ACC112 (cell line): ENCODE measurements around the gene CDH23.

ENCODE experiments used
- H2AFZ ChIP-seq: fragments of 200-600 bp; sonication (generic); one replicate; pipeline ENCODE4 v1.6.0; 2017; ENCODE audit warnings: antibody characterized with exemption, low read length; ENCODE audit not compliant: unreplicated experiment
- H3K27ac ChIP-seq: fragments of 200-600 bp; sonication (generic); 2 replicates; pipeline ENCODE4 v1.5.1; 2014; ENCODE audit warnings: low read depth, mild to moderate bottlenecking, antibody characterized with exemption, low read length, moderate library complexity
- H3K27me3 ChIP-seq: fragments of 200-600 bp; sonication (generic); 2 replicates; pipeline ENCODE4 v1.6.1; 2014; ENCODE audit warnings: mild to moderate bottlenecking, antibody characterized with exemption, low read length, moderate library complexity, mixed read lengths; ENCODE audit not compliant: insufficient read depth
- H3K36me3 ChIP-seq: fragments of 200-600 bp; sonication (generic); 2 replicates; pipeline ENCODE4 v1.6.1; 2016; ENCODE audit warnings: mild to moderate bottlenecking, antibody characterized with exemption, low read length, moderate library complexity, mixed read lengths; ENCODE audit not compliant: insufficient read depth
- H3K4me1 ChIP-seq: fragments of 200-600 bp; sonication (generic); one replicate; pipeline ENCODE4 v1.6.1; 2016; ENCODE audit warnings: low read length, mixed read lengths; ENCODE audit not compliant: insufficient read depth, unreplicated experiment, control insufficient read depth
- H3K4me3 ChIP-seq: fragments of 200-600 bp; sonication (generic); 2 replicates; pipeline ENCODE4 v1.5.1; 2014; ENCODE audit warnings: mild to moderate bottlenecking, low read depth, low read length
- H3K79me2 ChIP-seq: fragments of 200-600 bp; sonication (generic); one replicate; pipeline ENCODE4 v1.6.0; 2016; ENCODE audit warnings: low read length; ENCODE audit not compliant: control insufficient read depth, unreplicated experiment, insufficient read depth

CDH23 gene

GRCh38 chr10:71753960-71754505, 357.3 kb downstream of the CDH23 start:
- H3K79me2 ChIP-seq: no peaks in the 10 kb centered on the region
- no peaks in the 10 kb centered on the region for H3K4me1 ChIP-seq
- no peaks in the 10 kb centered on the region for H3K27me3 ChIP-seq
- H3K27ac ChIP-seq: no peak overlapping the region
- H2AFZ ChIP-seq: no peak overlapping the region
- H3K4me3 ChIP-seq: no peak overlapping the region
- H3K36me3 ChIP-seq: no peaks in the 10 kb centered on the region

GRCh38 chr10:71754562-71754961, 357.8 kb downstream of the CDH23 start:
- H3K4me3 ChIP-seq: no peak overlapping the region
- no peaks in the 10 kb centered on the region for H3K79me2 ChIP-seq
- no peak overlapping the region for H2AFZ ChIP-seq
- no peaks in the 10 kb centered on the region for H3K27me3 ChIP-seq
- no peaks in the 10 kb centered on the region for H3K4me1 ChIP-seq
- no peak overlapping the region for H3K27ac ChIP-seq
- no peaks in the 10 kb centered on the region for H3K36me3 ChIP-seq

GRCh38 chr10:71755179-71755879, 358.6 kb downstream of the CDH23 start:
- H3K4me1 ChIP-seq: no peaks in the 10 kb centered on the region
- H2AFZ ChIP-seq: no peak overlapping the region
- no peak overlapping the region for H3K4me3 ChIP-seq
- no peaks in the 10 kb centered on the region for H3K36me3 ChIP-seq
- H3K27ac ChIP-seq: no peak overlapping the region
- H3K79me2 ChIP-seq: no peaks in the 10 kb centered on the region
- H3K27me3 ChIP-seq: no peaks in the 10 kb centered on the region

- Histone ChIP-seq H3K27ac (no peak overlapping the region), H3K27me3 (no peaks in the 10 kb centered on the region), H3K4me1 (peaks cover 5% of the 10 kb centered on the region), H3K36me3 (no peaks in the 10 kb centered on the region), H3K79me2 (no peaks in the 10 kb centered on the region), H3K4me3 (no peak overlapping the region), H2AFZ (no peak overlapping the region)
Measured at GRCh38 chr10:71756311-71757191, 359.8 kb downstream of the CDH23 start.

DNA sequence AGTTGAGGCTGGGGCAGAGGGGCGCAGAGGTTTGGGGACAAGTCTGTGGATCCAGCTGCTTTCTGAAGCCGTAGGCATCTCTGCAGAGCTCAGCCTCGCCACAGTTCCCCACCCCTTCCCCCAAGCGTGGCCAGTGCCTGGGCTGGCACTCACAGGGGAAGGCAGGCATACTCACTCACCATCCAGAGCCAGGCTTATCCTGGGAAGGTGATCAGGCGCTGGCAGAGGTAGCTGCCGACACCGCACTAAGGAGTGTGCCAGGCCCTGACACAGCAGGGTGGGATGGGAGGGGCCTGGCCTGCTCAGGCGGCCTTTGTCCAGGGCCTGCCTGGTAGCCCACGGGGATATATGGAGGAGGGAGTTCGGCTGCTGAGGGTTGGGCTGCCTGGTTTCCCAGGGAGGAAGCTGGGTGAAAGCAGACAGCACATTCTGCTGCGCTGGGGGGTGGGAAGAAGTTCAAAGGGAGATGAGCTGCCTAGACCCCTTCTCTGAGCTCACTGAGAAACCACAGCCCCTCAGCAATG, 360.7 kb downstream of the CDH23 start:
- peaks cover 5% of the 10 kb centered on the region for H3K4me1 ChIP-seq
- H3K27me3 ChIP-seq: no peaks in the 10 kb centered on the region
- no peaks in the 10 kb centered on the region for H3K79me2 ChIP-seq
- no peak overlapping the region for H3K27ac ChIP-seq
- no peak overlapping the region for H2AFZ ChIP-seq
- H3K4me3 ChIP-seq: no peak overlapping the region
- no peaks in the 10 kb centered on the region for H3K36me3 ChIP-seq

GRCh38 chr10:71761105-71761511, 364.4 kb downstream of the CDH23 start:
- no peak overlapping the region for H3K27ac ChIP-seq
- H3K4me1 ChIP-seq: peaks cover 21% of the 10 kb centered on the region
- H3K4me3 ChIP-seq: no peak overlapping the region

GRCh38 chr10:71761541-71762113, 364.9 kb downstream of the CDH23 start:
- H3K4me1 ChIP-seq: peaks cover 26% of the 10 kb centered on the region

More at GRCh38 chr10:71761105-71761511, 364.4 kb downstream of the CDH23 start:
- Histone ChIP-seq H3K79me2 (no peaks in the 10 kb centered on the region), H3K36me3 (no peaks in the 10 kb centered on the region), H3K27me3 (no peaks in the 10 kb centered on the region), H2AFZ (no peak overlapping the region)

DNA sequence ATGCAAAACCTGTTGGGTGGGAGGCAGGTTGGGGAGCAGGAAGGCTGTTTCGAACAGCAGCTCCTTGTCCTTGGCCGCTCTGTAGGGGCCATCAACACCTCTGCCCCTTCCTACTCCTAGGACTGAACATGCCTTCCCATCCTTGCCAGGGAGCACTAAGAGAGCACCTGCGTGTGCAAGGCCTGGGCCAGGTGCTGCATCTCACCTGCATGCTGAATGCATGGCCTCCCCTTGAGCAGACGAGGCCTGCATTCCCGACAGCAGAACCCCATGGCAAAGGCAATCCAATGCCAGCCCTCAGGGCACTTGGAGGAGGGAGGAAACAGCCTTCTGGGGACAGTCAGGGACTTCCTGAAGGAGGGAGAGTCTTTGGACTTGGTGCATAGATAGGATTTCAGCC, 365.6 kb downstream of the CDH23 start:
- no peak overlapping the region for H2AFZ ChIP-seq
- no peaks in the 10 kb centered on the region for H3K79me2 ChIP-seq
- H3K27me3 ChIP-seq: no peaks in the 10 kb centered on the region
- peaks cover 31% of the 10 kb centered on the region for H3K4me1 ChIP-seq
- no peaks in the 10 kb centered on the region for H3K36me3 ChIP-seq
- no peak overlapping the region for H3K4me3 ChIP-seq
- no peak overlapping the region for H3K27ac ChIP-seq

More at GRCh38 chr10:71761541-71762113, 364.9 kb downstream of the CDH23 start:
- Histone ChIP-seq H3K4me3 (no peak overlapping the region), H3K79me2 (no peaks in the 10 kb centered on the region), H2AFZ (no peak overlapping the region), H3K27ac (no peak overlapping the region), H3K36me3 (no peaks in the 10 kb centered on the region), H3K27me3 (no peaks in the 10 kb centered on the region)

DNA sequence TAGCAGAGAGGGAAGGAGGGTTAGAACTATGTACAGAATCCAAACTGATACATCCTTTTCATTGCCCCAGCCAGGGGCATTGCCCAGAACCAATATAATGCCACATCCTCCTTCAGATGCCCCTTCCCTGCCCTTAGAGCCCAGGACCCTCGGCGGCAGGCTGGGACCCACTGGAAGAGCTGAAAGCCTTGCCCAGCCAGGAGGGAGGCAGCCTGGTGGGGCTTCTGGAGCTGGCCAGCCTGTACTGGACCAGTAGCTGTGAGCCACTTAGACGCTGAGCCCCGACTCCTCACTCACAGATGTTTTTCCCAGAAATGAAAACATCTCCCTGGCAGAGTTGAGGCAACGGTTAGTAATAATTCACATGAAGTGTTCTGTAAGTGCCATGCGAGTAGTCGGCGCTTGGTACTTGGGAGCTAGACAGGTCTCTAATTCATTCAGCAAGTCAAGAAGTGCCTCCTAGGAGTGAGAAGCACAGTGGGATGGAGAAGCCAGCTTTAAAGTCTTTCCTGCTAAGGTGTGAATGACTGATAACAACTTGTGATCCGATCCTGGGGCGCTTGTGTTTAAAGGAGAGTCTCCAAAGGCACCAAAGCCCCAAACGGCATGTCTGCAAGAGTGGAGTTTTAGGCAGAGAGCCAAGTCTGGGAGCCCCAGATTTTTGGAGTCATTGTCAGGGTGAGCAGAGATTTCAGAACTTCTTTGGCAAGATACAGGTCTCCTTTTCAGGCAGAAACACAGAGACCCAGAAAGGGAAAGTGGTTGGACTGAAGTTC, 366.8 kb downstream of the CDH23 start:
- H3K4me1 ChIP-seq: peaks cover 43% of the 10 kb centered on the region
- H3K36me3 ChIP-seq: no peaks in the 10 kb centered on the region
- no peak overlapping the region for H3K27ac ChIP-seq
- no peak overlapping the region for H3K4me3 ChIP-seq
- no peaks in the 10 kb centered on the region for H3K79me2 ChIP-seq
- no peak overlapping the region for H2AFZ ChIP-seq
- H3K27me3 ChIP-seq: no peaks in the 10 kb centered on the region
